ENCODE results near the gene EXOC3L1. TPM values are rescaled to one million over a fixed set of nuclear protein-coding genes. Genes with fewer than 3 reads are reported as not detected.
A peak's percentile ranks its signal among the peaks of the same experiment; 100 is the strongest.

The EXOC3L1 gene
- total RNA-seq, 1 donor from 2014 or later: 4.1 TPM

DNA sequence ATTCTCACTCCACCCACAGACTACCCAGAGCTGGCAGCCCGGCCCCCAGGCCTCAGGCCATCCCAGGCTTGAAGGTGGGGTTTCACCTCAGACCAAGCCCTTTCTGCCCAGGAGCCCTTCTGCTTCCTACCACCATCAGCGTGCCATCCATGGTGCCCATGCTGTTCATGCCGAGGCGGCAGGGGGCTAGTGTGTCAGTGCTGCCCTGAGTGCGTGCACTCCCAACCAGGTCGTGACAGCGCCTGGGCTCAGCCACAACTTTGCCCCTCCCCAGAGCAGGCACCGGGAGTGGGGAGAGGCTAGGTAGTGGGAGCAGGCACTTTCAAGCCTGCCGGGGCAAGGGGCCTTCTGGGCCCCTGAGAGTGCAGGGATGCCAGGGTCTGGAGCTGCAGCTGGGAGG, 47.6 kb downstream of the EXOC3L1 start:
- no peak for ATAC-seq
- no peak for DNase-seq (ENCODE audit: missing footprints)
- intact Hi-C loops (cut with DNase I): no loop called here

GRCh38 chr16:67141391-67141790, 48.5 kb downstream of the EXOC3L1 start:
- intact Hi-C loops (cut with DNase I): no loop called here
- ATAC-seq (no peak), DNase-seq (ENCODE audit: missing footprints) (peak; percentile 41)

GRCh38 chr16:67137605-67138004, 52.3 kb downstream of the EXOC3L1 start:
- no peak for DNase-seq (ENCODE audit: missing footprints)
- intact Hi-C loops (cut with DNase I): no loop called here
- ATAC-seq: no peak

Small RNA genes lying within 50 kb of the gene (microRNA-seq; reads per million reads assigned to microRNA genes)
- 117 reads per million, percentile 54 among the genes with 10 or more reads in this experiment for gene MIR328

Other genes starting within 250 kb of the EXOC3L1 start
- gene CES3, start 228.9 kb downstream of the EXOC3L1 start, total RNA-seq: 0.78 TPM
- 4.6 TPM for gene CES4A, start 201.5 kb downstream of the EXOC3L1 start, total RNA-seq
- gene CBFB, start 161.0 kb downstream of the EXOC3L1 start, total RNA-seq: 22.0 TPM
- 10.8 TPM for gene PHAF1, start 80.2 kb downstream of the EXOC3L1 start, total RNA-seq
- 9.3 TPM for gene B3GNT9, start 39.1 kb downstream of the EXOC3L1 start, total RNA-seq
- 8.2 TPM for gene TRADD, start 30.2 kb downstream of the EXOC3L1 start, total RNA-seq
- gene FBXL8, start 30.2 kb downstream of the EXOC3L1 start, total RNA-seq: 10.8 TPM
- gene HSF4, start 25.4 kb downstream of the EXOC3L1 start, total RNA-seq: 49.9 TPM
- 109 TPM for gene NOL3, start 19.6 kb downstream of the EXOC3L1 start, total RNA-seq
- 9.8 TPM for gene MATCAP1, start 6.2 kb downstream of the EXOC3L1 start, total RNA-seq
- gene E2F4, start 2.0 kb upstream of the EXOC3L1 start, total RNA-seq: 36.9 TPM
- 0.89 TPM for gene ELMO3, start 9.0 kb upstream of the EXOC3L1 start, total RNA-seq
- gene TMEM208, start 37.0 kb upstream of the EXOC3L1 start, total RNA-seq: 12.5 TPM
- gene FHOD1, start 57.3 kb upstream of the EXOC3L1 start, total RNA-seq: 15.3 TPM
- gene SLC9A5, start 58.8 kb upstream of the EXOC3L1 start, total RNA-seq: 0.84 TPM
- gene PLEKHG4, start 89.4 kb upstream of the EXOC3L1 start, total RNA-seq: 1.1 TPM
- gene KCTD19, start 136.6 kb upstream of the EXOC3L1 start, total RNA-seq: not detected
- gene LRRC36, start 136.7 kb upstream of the EXOC3L1 start, total RNA-seq: not detected
- gene TPPP3, start 203.4 kb upstream of the EXOC3L1 start, total RNA-seq: 9.5 TPM
- 2.9 TPM for gene ZDHHC1, start 226.3 kb upstream of the EXOC3L1 start, total RNA-seq
- 0.81 TPM for gene HSD11B2, start 241.0 kb upstream of the EXOC3L1 start, total RNA-seq

All from Right ventricle myocardium inferior (tissue), 1 donor.